22Rv1 (cell line): ENCODE results near the gene PBX3.

ENCODE experiments used
- CTCF ChIP-seq: fragments of 450-650 bp; IDR thresholded peaks from 2 replicates; pipeline ENCODE4 v1.5.1; 2017; ENCODE audit warnings: mild to moderate bottlenecking
- ZFX ChIP-seq: fragments of 450-650 bp; IDR thresholded peaks from 2 replicates; pipeline ENCODE4 v1.6.1; 2017; ENCODE audit warnings: antibody characterized with exemption, borderline replicate concordance

GRCh38 chr9:125920402-125920801 lies 173.2 kb downstream of the PBX3 start:
- TF ChIP-seq CTCF = no peak
- TF ChIP-seq ZFX = no peak
